ENCODE results near the gene ADARB1.
A peak's percentile ranks its signal among the peaks of the same experiment; 100 is the strongest.

Gene ADARB1

GRCh38 chr21:45202344-45202743, 128.0 kb downstream of the ADARB1 start:
- no peak for DNase-seq (ENCODE audit: low read depth, low spot score)

- DNase-seq (ENCODE audit: low read depth, low spot score): peak; percentile 14
Measured at GRCh38 chr21:45202889-45203288, 128.5 kb downstream of the ADARB1 start.

- DNase-seq (ENCODE audit: low read depth, low spot score): no peak
Measured at GRCh38 chr21:45203983-45204382, 129.6 kb downstream of the ADARB1 start.

GRCh38 chr21:45204395-45204794, 130.0 kb downstream of the ADARB1 start:
- DNase-seq (ENCODE audit: low read depth, low spot score): no peak

- DNase-seq (ENCODE audit: low read depth, low spot score): no peak
Measured at GRCh38 chr21:45207839-45208626, 133.7 kb downstream of the ADARB1 start.

GRCh38 chr21:45208627-45208951, 134.2 kb downstream of the ADARB1 start:
- DNase-seq (ENCODE audit: low read depth, low spot score): peak; percentile 59

- peak; percentile 54 for DNase-seq (ENCODE audit: low read depth, low spot score)
Measured at GRCh38 chr21:45209046-45209445, 134.7 kb downstream of the ADARB1 start.

- no peak for DNase-seq (ENCODE audit: low read depth, low spot score)
Measured at GRCh38 chr21:45209685-45210284, 135.4 kb downstream of the ADARB1 start.

GRCh38 chr21:45210461-45210983, 136.1 kb downstream of the ADARB1 start:
- DNase-seq (ENCODE audit: low read depth, low spot score): no peak

GRCh38 chr21:45211661-45212060, 137.3 kb downstream of the ADARB1 start:
- DNase-seq (ENCODE audit: low read depth, low spot score): no peak

- no peak for DNase-seq (ENCODE audit: low read depth, low spot score)
Measured at GRCh38 chr21:45213392-45213791, 139.0 kb downstream of the ADARB1 start.

- DNase-seq (ENCODE audit: low read depth, low spot score): no peak
Measured at GRCh38 chr21:45215213-45215612, 140.8 kb downstream of the ADARB1 start.

GRCh38 chr21:45217010-45217409, 142.6 kb downstream of the ADARB1 start:
- DNase-seq (ENCODE audit: low read depth, low spot score): no peak

GRCh38 chr21:45219517-45219916, 145.1 kb downstream of the ADARB1 start:
- DNase-seq (ENCODE audit: low read depth, low spot score): peak; percentile 59

- DNase-seq (ENCODE audit: low read depth, low spot score): no peak
Measured at GRCh38 chr21:45220071-45220481, 145.7 kb downstream of the ADARB1 start.

GRCh38 chr21:45220714-45221490, 146.5 kb downstream of the ADARB1 start:
- no peak for DNase-seq (ENCODE audit: low read depth, low spot score)

- no peak for DNase-seq (ENCODE audit: low read depth, low spot score)
Measured at GRCh38 chr21:45222001-45222400, 147.6 kb downstream of the ADARB1 start.

GRCh38 chr21:45223236-45224185, 149.1 kb downstream of the ADARB1 start:
- DNase-seq (ENCODE audit: low read depth, low spot score): no peak

GRCh38 chr21:45224189-45224938, 150.0 kb downstream of the ADARB1 start:
- DNase-seq (ENCODE audit: low read depth, low spot score): no peak

- DNase-seq (ENCODE audit: low read depth, low spot score): no peak
Measured at GRCh38 chr21:45225041-45225740, 150.8 kb downstream of the ADARB1 start.
